Naive B cell (primary cell): ENCODE results near the gene SUN1. TPM values are rescaled to one million over a fixed set of nuclear protein-coding genes. Genes with fewer than 3 reads are reported as not detected.

Source experiments
- ATAC-seq, 2 donors: fragments of 150-1000 bp; cut with Tn5 transposase; 2 replicates each; pipeline ENCODE4 v1.10.0; 2021; ENCODE audit warnings: low read depth in 2 of 2, mild to moderate bottlenecking in 2 of 2, moderate library complexity in 2 of 2
- DNase-seq: peaks from one replicate; pipeline ENCODE4 v3.0.0; 2022
- H3K27ac Mint-ChIP-seq, 6 donors: one replicate each; pipeline ENCODE4 v1.8.0; 2020 to 2022; ENCODE audit warnings: mild to moderate bottlenecking in 6 of 6, mixed read lengths in 6 of 6, moderate library complexity in 5 of 6, inconsistent platforms in 2 of 6
- H3K27me3 Mint-ChIP-seq, 3 donors: one replicate each; pipeline ENCODE4 v1.8.0; 2021 to 2022; ENCODE audit warnings: mixed read lengths in 3 of 3, mild to moderate bottlenecking in 1 of 3
- H3K36me3 Mint-ChIP-seq, 2 donors: one replicate each; pipeline ENCODE4 v1.8.0; 2020 to 2022; ENCODE audit warnings: mixed read lengths in 2 of 2, inconsistent platforms in 1 of 2, mild to moderate bottlenecking in 1 of 2
- H3K4me1 Mint-ChIP-seq, 3 donors: one replicate each; pipeline ENCODE4 v1.8.0; 2020 to 2022; ENCODE audit warnings: mixed read lengths in 3 of 3, inconsistent platforms in 1 of 3, mild to moderate bottlenecking in 1 of 3, moderate library complexity in 1 of 3
- H3K4me3 Mint-ChIP-seq, 8 donors: one replicate each; pipeline ENCODE4 v1.8.0; 2020 to 2022; ENCODE audit warnings: mild to moderate bottlenecking in 8 of 8, mixed read lengths in 8 of 8, moderate library complexity in 8 of 8, inconsistent platforms in 2 of 8
- H3K9me3 Mint-ChIP-seq, 7 donors: one replicate each; pipeline ENCODE4 v1.8.0; 2020 to 2022; ENCODE audit warnings: mixed read lengths in 7 of 7, mild to moderate bottlenecking in 5 of 7, inconsistent platforms in 2 of 7, moderate library complexity in 1 of 7
- polyA plus RNA-seq, 6 donors: library from polyadenylated mRNA; unstranded; fragments of 300-500 nt; fragmentation: Illumina TruSeq; gene quantifications; one replicate each; pipeline ENCODE4 v1.2.3, GENCODE V29; 2021; ENCODE audit warnings: low read depth in 6 of 6

The SUN1 gene
- polyA plus RNA-seq, 6 donors from 2014 or later, result 38.9 to 93.6 (median 45.5) TPM

- peaks cover 19 to 41% (median 21%) of the 10 kb centered on the region in 3 donors for H3K4me1 Mint-ChIP-seq
- peak overlapping the region in 4 of 8 donors; percentile 20 to 74 (median 47) for H3K4me3 Mint-ChIP-seq
- no peaks in the 10 kb centered on the region for H3K9me3 Mint-ChIP-seq
- H3K36me3 Mint-ChIP-seq, result peaks cover 0 to 4% of the 10 kb centered on the region in 2 donors
- H3K27ac Mint-ChIP-seq, result peak overlapping the region in 2 of 6 donors; percentile 57 to 72
- H3K27me3 Mint-ChIP-seq, result no peaks in the 10 kb centered on the region
- DNase-seq (no peak), ATAC-seq (no peak)
These were observed 42.8 kb downstream of the SUN1 start for GRCh38 chr7:875051-875450.

DNA sequence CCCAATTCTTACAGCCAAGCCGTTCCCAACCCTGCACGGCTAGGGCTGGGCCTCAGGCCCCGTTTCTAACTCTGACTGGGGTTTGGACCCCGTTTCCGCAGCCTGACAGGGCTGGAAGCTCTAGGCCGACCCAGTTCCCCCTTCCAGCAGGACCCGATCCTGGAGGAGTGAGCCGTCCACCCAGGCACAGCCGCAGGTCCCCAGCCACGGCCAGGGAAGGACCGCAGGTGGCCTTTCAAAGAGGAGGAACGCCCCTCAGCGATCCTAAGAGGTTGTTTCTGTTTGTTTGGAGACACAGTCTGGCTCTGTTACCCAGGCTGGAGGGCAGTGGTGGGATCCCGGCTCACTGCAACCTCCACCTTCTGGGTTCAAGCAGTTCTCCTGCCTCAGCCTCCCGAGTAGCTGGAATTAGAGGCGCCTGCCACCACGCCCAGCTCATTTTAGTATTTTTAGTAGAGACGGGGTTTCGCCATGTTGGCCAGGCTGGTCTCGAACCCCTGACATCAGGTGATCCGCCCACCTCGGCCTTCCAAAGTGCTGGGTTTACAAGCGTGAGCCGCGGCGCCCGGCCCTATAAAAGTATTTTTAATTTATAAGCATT lies 43.3 kb downstream of the SUN1 start:
- peaks cover 19 to 44% (median 21%) of the 10 kb centered on the region in 3 donors for H3K4me1 Mint-ChIP-seq
- peaks cover 0 to 1% of the 10 kb centered on the region in 2 donors for H3K36me3 Mint-ChIP-seq
- ATAC-seq, result no peak

DNA sequence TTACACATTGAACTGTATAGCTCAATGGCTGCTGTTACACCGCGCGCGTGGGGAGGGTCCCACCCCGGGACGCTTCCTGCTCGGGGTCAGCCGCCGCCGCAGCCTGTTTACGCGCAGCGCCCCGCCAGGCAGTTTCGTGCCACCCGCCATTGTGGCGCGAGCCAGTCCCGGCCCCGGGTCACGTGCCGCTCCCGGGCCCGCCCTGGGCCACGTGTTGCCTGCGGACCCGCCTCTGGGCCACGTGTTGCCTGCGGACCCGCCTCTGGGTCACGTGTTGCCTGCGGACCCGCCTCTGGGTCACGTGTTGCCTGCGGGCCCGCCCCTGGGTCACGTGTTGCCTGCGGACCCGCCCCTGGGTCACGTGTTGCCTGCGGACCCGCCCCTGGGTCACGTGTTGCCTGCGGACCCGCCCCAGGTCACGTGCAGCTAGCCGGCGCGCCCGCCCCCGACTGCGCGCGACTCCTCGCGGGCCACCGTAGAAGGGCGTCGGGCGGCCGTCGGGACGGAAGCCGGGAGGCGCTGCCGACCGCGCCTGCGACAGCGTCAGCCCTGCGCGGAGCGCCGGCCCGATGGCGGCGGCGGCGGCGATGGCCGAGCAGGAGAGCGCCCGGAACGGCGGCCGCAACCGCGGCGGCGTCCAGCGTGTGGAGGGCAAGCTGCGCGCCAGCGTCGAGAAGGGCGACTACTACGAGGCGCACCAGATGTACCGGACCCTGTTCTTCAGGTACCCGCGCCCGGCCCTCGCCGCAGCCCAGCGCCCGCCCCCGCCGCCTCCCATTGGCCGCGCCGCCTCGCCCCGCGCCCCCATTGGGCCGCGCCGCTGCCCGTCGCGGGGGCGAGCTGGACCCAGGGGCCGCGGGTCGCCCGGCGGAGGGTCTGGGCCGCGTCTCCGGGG lies 44.0 kb downstream of the SUN1 start, which contains the start of gene GET4:
TSS of gene GET4 (plus strand) at position 478 of the 895 bp plus-strand sequence. CDS start at position 570, 92 bp downstream.
- H3K4me1 Mint-ChIP-seq, result peaks cover 19 to 45% (median 21%) of the 10 kb centered on the region in 3 donors
- ATAC-seq (peak; percentile 76 to 79), DNase-seq (peak; percentile 99)
- no peaks in the 10 kb centered on the region for H3K36me3 Mint-ChIP-seq
- H3K9me3 Mint-ChIP-seq, result no peaks in the 10 kb centered on the region
- peak within 1 kb of the TSS; percentile 84 to 97 (median 95) for H3K27ac Mint-ChIP-seq
- H3K4me3 Mint-ChIP-seq, result peak within 1 kb of the TSS; percentile 90 to 99 (median 92)
- no peaks in the 10 kb centered on the region for H3K27me3 Mint-ChIP-seq

More for the DNA sequence above, 43.3 kb downstream of the SUN1 start:
- Mint-ChIP-seq H3K27ac (peak overlapping the region in 4 of 6 donors; percentile 18 to 77 (median 54)), H3K27me3 (no peaks in the 10 kb centered on the region), H3K9me3 (no peaks in the 10 kb centered on the region), H3K4me3 (peak overlapping the region in 5 of 8 donors; percentile 6 to 91 (median 56))
- DNase-seq, result no peak

GRCh38 chr7:876972-877311 lies 44.7 kb downstream of the SUN1 start:
- ATAC-seq, result peak; percentile 5 to 6
- Mint-ChIP-seq H3K4me1 (peaks cover 19 to 48% (median 24%) of the 10 kb centered on the region in 3 donors), H3K36me3 (no peaks in the 10 kb centered on the region), H3K27me3 (no peaks in the 10 kb centered on the region), H3K27ac (peak overlapping the region; percentile 84 to 97 (median 95)), H3K9me3 (no peaks in the 10 kb centered on the region), H3K4me3 (peak overlapping the region; percentile 90 to 99 (median 92))
- no peak for DNase-seq

- Mint-ChIP-seq H3K36me3 (no peaks in the 10 kb centered on the region), H3K27ac (peak overlapping the region; percentile 84 to 97 (median 95)), H3K4me3 (peak overlapping the region; percentile 90 to 99 (median 92)), H3K27me3 (no peaks in the 10 kb centered on the region), H3K9me3 (no peaks in the 10 kb centered on the region), H3K4me1 (peaks cover 19 to 48% (median 25%) of the 10 kb centered on the region in 3 donors)
- ATAC-seq (no peak), DNase-seq (no peak)
These were observed 45.3 kb downstream of the SUN1 start for GRCh38 chr7:877312-878232.

DNA sequence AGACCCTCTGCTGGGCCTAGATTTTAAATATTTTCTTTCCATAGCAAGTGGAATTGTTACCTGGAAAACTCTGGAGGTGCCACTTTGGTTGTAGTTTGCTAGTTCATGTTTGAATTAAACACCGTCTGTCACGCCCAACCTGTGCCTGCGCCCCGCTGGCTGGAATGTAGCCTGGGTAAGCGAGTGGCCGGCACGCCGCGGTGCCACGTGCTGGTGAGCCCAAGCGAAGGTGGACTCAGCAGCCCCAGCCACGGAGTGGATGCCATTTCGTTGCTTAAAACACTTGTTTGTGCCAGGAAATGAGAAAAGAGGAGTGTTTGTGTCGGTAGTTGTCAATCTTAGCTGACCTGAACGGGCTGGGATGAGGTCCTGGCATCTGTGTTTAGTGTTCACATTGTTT lies 46.8 kb downstream of the SUN1 start:
- ATAC-seq (no peak), DNase-seq (no peak)
- Mint-ChIP-seq H3K27me3 (no peaks in the 10 kb centered on the region), H3K4me1 (peaks cover 16 to 35% (median 22%) of the 10 kb centered on the region in 3 donors), H3K9me3 (no peaks in the 10 kb centered on the region), H3K36me3 (no peaks in the 10 kb centered on the region), H3K4me3 (peak overlapping the region in 6 of 8 donors; percentile 45 to 89 (median 74)), H3K27ac (peak overlapping the region in 3 of 6 donors; percentile 62 to 83 (median 64))

- no peak for ATAC-seq
- no peaks in the 10 kb centered on the region for H3K27me3 Mint-ChIP-seq
- H3K27ac Mint-ChIP-seq, result no peak overlapping the region
- no peak for DNase-seq
- H3K36me3 Mint-ChIP-seq, result no peaks in the 10 kb centered on the region
- H3K4me3 Mint-ChIP-seq, result peak overlapping the region in 2 of 8 donors; percentile 83 to 89
- H3K4me1 Mint-ChIP-seq, result peaks cover 16 to 39% (median 25%) of the 10 kb centered on the region in 3 donors
- H3K9me3 Mint-ChIP-seq, result no peaks in the 10 kb centered on the region
These were observed 47.4 kb downstream of the SUN1 start for GRCh38 chr7:879706-880105.

DNA sequence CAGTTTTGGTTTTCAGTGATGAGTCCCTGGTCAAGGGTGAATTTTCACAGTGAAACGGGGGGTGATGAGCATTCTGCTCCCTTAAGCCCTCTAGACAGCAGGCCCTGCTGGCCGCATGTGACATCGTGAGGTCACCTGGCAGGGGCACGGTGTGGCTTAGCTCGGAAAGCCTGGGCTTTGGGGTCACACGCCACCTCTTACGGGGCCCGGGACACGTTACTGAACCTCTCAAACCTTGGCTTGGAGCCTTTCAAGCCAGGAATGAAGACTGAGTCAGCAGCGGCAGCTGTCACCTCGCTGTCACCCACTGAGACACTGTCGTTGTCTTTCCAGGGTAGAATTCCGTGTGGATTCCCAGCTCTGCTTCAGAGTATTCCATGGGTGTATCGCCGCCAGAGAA lies 48.2 kb downstream of the SUN1 start:
- no peak for ATAC-seq
- H3K4me3 Mint-ChIP-seq, result peak overlapping the region in 1 of 8 donors; percentile 54

DNA sequence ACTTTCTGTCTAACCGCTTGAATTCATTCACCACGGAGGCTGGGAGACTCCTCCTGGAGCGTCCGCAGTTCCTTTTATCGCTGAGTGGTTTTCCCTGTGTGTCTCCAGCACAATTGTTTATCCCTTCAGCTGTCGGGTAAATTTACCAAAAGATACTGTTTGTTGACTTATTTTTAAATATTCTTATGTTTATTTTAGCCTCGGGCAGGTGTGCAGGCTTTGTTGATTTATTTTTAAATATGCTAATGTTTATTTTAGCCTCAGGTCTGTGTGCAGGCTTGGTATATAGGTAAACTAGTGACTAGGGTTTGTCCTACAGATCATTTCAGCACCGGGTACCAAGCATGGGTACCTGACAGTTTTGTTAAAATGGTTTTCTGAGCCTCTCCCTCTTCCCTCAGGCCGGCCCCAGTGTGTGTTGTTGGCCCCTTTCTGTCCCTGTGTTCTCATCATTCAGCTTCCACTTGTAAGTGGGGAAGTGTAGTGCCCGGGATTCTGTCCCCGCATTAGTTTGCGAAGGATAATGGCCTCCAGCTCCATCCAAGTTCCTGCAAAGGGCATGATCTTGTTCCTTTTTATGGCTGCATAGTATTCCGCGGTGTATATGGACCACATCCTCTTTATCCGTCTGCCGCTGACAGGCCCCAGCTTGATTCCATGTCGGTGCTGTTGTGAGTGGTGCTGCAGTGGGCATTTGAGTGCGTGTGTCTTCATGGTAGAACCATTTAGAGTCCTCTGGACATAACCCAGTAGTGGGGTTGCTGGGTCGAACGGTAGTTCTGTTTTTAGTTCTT lies 49.4 kb downstream of the SUN1 start:
- Mint-ChIP-seq H3K4me1 (peaks cover 23 to 36% (median 26%) of the 10 kb centered on the region in 3 donors), H3K27ac (no peak overlapping the region), H3K36me3 (no peaks in the 10 kb centered on the region), H3K4me3 (peak overlapping the region in 1 of 8 donors; percentile 74), H3K9me3 (no peaks in the 10 kb centered on the region), H3K27me3 (no peaks in the 10 kb centered on the region)
- DNase-seq, result no peak
- no peak for ATAC-seq

More for the DNA sequence above, 48.2 kb downstream of the SUN1 start:
- Mint-ChIP-seq H3K4me1 (peaks cover 16 to 36% (median 26%) of the 10 kb centered on the region in 3 donors), H3K9me3 (no peaks in the 10 kb centered on the region), H3K27me3 (no peaks in the 10 kb centered on the region), H3K36me3 (no peaks in the 10 kb centered on the region), H3K27ac (no peak overlapping the region)
- DNase-seq, result no peak

- H3K4me3 Mint-ChIP-seq, result peak overlapping the region in 1 of 8 donors; percentile 77
- H3K27ac Mint-ChIP-seq, result no peak overlapping the region
- no peaks in the 10 kb centered on the region for H3K36me3 Mint-ChIP-seq
- ATAC-seq (no peak), DNase-seq (no peak)
- no peaks in the 10 kb centered on the region for H3K27me3 Mint-ChIP-seq
- H3K9me3 Mint-ChIP-seq, result no peaks in the 10 kb centered on the region
- peaks cover 18 to 36% (median 20%) of the 10 kb centered on the region in 3 donors for H3K4me1 Mint-ChIP-seq
These were observed 50.2 kb downstream of the SUN1 start for GRCh38 chr7:882336-883035.

- no peaks in the 10 kb centered on the region for H3K36me3 Mint-ChIP-seq
- no peaks in the 10 kb centered on the region for H3K27me3 Mint-ChIP-seq
- H3K9me3 Mint-ChIP-seq, result no peaks in the 10 kb centered on the region
- H3K4me3 Mint-ChIP-seq, result peak overlapping the region in 1 of 8 donors; percentile 77
- peak overlapping the region in 1 of 6 donors; percentile 72 for H3K27ac Mint-ChIP-seq
- DNase-seq (no peak), ATAC-seq (no peak)
- peaks cover 13 to 30% (median 18%) of the 10 kb centered on the region in 3 donors for H3K4me1 Mint-ChIP-seq
These were observed 51.1 kb downstream of the SUN1 start for GRCh38 chr7:883055-884021.
